Central memory CD8-positive, alpha-beta T cell (primary cell): ENCODE measurements around the gene ASIC1.
A peak's percentile ranks its signal among the peaks of the same experiment; 100 is the strongest.

Source experiments
- ATAC-seq: fragments of 150-1000 bp; cut with Tn5 transposase; replicated peaks from 2 replicates; pipeline ENCODE4 v1.10.0; 2022; ENCODE audit warnings: mild to moderate bottlenecking, moderate FRiP score, moderate number of reproducible peaks; ENCODE audit not compliant: poor library complexity, severe bottlenecking; ENCODE audit errors: extremely low read depth
- DNase-seq, 2 donors: peaks; one replicate each; pipeline ENCODE4 v3.0.0; 2021; ENCODE audit warnings: low spot score in 2 of 2
- H3K27ac Mint-ChIP-seq: one replicate; pipeline ENCODE4 v1.8.0; 2022; ENCODE audit warnings: low read depth, mild to moderate bottlenecking, moderate library complexity, mixed read lengths
- H3K27me3 Mint-ChIP-seq: one replicate; pipeline ENCODE4 v1.8.0; 2022; ENCODE audit warnings: mixed read lengths
- H3K36me3 Mint-ChIP-seq: one replicate; pipeline ENCODE4 v1.8.0; 2022; ENCODE audit warnings: mild to moderate bottlenecking, moderate library complexity, mixed read lengths; ENCODE audit not compliant: insufficient read depth
- H3K4me1 Mint-ChIP-seq: one replicate; pipeline ENCODE4 v1.8.0; 2022; ENCODE audit warnings: mixed read lengths
- H3K4me3 Mint-ChIP-seq: one replicate; pipeline ENCODE4 v1.8.0; 2022; ENCODE audit warnings: mild to moderate bottlenecking, moderate library complexity, mixed read lengths
- H3K9me3 Mint-ChIP-seq: one replicate; pipeline ENCODE4 v1.8.0; 2022; ENCODE audit warnings: mixed read lengths

The ASIC1 gene

GRCh38 chr12:50057000-50057841, at the start of gene ASIC1:
TSS of gene ASIC1 (plus strand) at chr12:50057596. CDS start at chr12:50058767, 1,171 bp downstream.
- H3K4me3 Mint-ChIP-seq, result peak within 1 kb of the TSS; percentile 85
- no peaks in the 10 kb centered on the region for H3K9me3 Mint-ChIP-seq
- no peak for DNase-seq
- H3K36me3 Mint-ChIP-seq, result peaks cover 5% of the 10 kb centered on the region
- peaks cover 26% of the 10 kb centered on the region for H3K4me1 Mint-ChIP-seq
- no peak within 1 kb of the TSS for H3K27ac Mint-ChIP-seq
- peaks cover 75% of the 10 kb centered on the region for H3K27me3 Mint-ChIP-seq
- ATAC-seq, result peak; percentile 34

DNA sequence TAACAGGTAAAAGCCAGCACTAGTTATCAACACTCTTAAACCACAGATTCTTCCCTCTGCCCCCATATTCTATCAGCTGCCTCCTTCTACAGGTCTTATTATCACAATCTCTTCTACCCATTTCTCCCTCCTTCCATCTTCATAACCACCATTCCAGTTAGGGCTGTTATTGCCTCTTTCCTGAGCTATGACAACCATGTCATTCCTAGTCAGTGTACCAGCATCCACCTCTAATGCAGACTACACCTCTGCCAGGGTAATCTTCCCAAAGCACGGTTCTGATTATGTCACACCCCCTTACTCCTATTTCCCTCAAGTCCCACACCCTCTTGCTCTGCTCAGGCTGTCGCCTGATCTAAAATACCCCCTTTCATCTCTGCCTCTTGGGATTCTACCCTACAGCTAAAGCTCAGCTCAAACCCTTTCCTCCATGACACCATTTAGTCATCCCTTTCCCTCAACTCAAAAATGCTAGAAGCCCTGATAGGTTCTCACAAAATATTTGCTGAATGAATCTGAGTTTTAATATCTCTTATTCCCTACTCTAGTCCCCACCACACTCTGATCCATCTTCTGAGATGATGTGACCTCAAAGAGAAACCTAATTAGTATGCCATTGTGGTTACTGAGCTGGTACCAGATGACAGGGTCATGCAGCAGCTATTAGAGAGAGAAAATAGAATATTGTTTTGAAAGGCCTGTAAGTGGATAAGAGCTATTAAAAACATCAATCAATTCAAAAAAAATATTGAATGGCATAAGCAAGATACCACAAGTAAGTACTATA, 43.8 kb upstream of the ASIC1 start:
- H3K4me3 Mint-ChIP-seq, result no peak overlapping the region
- H3K36me3 Mint-ChIP-seq, result peaks cover 12% of the 10 kb centered on the region
- no peak for ATAC-seq
- peak overlapping the region; percentile 17 for H3K27ac Mint-ChIP-seq
- peaks cover 7% of the 10 kb centered on the region for H3K4me1 Mint-ChIP-seq
- no peaks in the 10 kb centered on the region for H3K27me3 Mint-ChIP-seq
- DNase-seq, result no peak
- H3K9me3 Mint-ChIP-seq, result no peaks in the 10 kb centered on the region

GRCh38 chr12:50014342-50014741, 43.1 kb upstream of the ASIC1 start:
- no peak for ATAC-seq
- Mint-ChIP-seq H3K36me3 (peaks cover 12% of the 10 kb centered on the region), H3K27ac (no peak overlapping the region), H3K27me3 (no peaks in the 10 kb centered on the region), H3K4me1 (peaks cover 14% of the 10 kb centered on the region), H3K9me3 (no peaks in the 10 kb centered on the region), H3K4me3 (no peak overlapping the region)
- DNase-seq, result no peak

DNA sequence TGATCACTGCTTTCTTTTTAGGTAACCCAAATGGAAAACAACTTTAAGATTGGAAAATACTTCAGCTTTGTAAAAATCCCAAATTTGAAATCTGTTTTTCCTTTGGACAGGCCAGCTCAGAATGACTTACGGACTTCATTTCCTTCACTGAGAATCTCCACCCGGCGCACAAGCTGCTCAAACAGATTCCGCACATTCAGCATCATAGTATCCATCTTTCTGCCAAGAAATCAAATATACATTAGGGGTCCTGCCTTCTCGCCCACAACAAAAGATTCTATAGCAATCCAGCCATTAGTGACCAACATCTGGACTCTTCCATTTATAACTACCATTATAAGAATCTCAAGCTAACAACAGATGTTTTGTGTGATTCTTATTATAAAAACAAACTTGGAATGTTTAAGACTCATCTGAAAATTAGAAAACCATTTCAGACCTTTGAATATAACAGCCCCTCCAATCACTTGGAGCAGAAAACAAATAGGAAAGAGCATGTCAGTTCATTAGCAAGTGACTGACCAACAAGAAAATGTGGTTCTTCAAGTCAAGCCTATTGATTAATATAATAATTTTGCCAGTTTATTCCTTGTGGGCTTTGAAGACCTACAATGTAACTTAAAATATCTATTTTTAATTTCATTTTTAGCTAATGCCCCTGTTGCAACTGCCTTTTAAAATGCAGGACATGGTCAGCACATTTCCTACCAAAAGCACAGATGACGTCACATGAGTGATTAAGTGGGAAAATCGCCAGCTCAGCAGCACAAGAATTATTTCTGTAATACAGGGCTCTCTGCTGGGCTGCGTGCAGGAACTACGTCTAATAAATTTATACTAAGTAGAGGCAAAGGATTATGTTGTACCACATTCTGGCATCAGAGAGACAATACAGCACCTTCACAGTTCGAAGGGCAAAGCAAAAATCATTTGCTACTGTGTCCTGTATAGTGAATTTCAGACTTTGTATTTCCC, 40.6 kb upstream of the ASIC1 start:
- H3K4me1 Mint-ChIP-seq, result peaks cover 14% of the 10 kb centered on the region
- DNase-seq (no peak), ATAC-seq (no peak)
- no peaks in the 10 kb centered on the region for H3K9me3 Mint-ChIP-seq
- no peaks in the 10 kb centered on the region for H3K27me3 Mint-ChIP-seq
- no peak overlapping the region for H3K27ac Mint-ChIP-seq
- no peak overlapping the region for H3K4me3 Mint-ChIP-seq
- H3K36me3 Mint-ChIP-seq, result peaks cover 8% of the 10 kb centered on the region

DNA sequence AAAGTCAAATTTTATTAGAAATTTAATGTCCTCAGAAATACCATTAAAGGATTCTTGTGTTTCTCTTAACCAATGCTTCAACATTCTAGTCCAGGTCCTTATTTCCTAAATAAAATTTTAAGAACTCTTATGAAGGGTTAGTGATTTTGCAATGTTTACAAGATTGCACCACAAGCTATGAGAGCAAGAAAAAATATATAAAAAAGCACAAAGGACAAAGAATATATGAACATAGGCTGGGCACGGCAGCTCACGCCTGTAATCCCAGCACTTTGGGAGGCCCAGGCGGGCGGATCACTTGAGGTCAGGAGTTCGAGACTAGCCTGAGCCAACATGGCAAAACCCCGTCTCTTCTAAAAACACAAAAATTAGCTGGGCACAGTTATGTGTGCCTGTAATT, 39.8 kb upstream of the ASIC1 start:
- H3K27ac Mint-ChIP-seq, result no peak overlapping the region
- no peaks in the 10 kb centered on the region for H3K9me3 Mint-ChIP-seq
- H3K36me3 Mint-ChIP-seq, result peaks cover 8% of the 10 kb centered on the region
- H3K4me3 Mint-ChIP-seq, result no peak overlapping the region
- H3K4me1 Mint-ChIP-seq, result peaks cover 15% of the 10 kb centered on the region
- ATAC-seq (no peak), DNase-seq (no peak)
- no peaks in the 10 kb centered on the region for H3K27me3 Mint-ChIP-seq

- H3K27me3 Mint-ChIP-seq, result no peaks in the 10 kb centered on the region
- H3K4me1 Mint-ChIP-seq, result peaks cover 19% of the 10 kb centered on the region
- H3K4me3 Mint-ChIP-seq, result no peak overlapping the region
- ATAC-seq, result no peak
- peak overlapping the region; percentile 3 for H3K27ac Mint-ChIP-seq
- H3K9me3 Mint-ChIP-seq, result no peaks in the 10 kb centered on the region
- no peak for DNase-seq
- H3K36me3 Mint-ChIP-seq, result peaks cover 8% of the 10 kb centered on the region
These were observed 39.2 kb upstream of the ASIC1 start for GRCh38 chr12:50018154-50018553.

GRCh38 chr12:50018968-50019367, 38.4 kb upstream of the ASIC1 start:
- ATAC-seq (no peak), DNase-seq (no peak)
- peaks cover 12% of the 10 kb centered on the region for H3K4me1 Mint-ChIP-seq
- H3K4me3 Mint-ChIP-seq, result no peak overlapping the region
- H3K27ac Mint-ChIP-seq, result no peak overlapping the region
- no peaks in the 10 kb centered on the region for H3K9me3 Mint-ChIP-seq
- no peaks in the 10 kb centered on the region for H3K27me3 Mint-ChIP-seq
- peaks cover 6% of the 10 kb centered on the region for H3K36me3 Mint-ChIP-seq

GRCh38 chr12:50019524-50019923, 37.9 kb upstream of the ASIC1 start:
- H3K4me3 Mint-ChIP-seq, result no peak overlapping the region
- H3K27ac Mint-ChIP-seq, result no peak overlapping the region
- H3K9me3 Mint-ChIP-seq, result no peaks in the 10 kb centered on the region
- H3K36me3 Mint-ChIP-seq, result peaks cover 6% of the 10 kb centered on the region
- H3K4me1 Mint-ChIP-seq, result peaks cover 17% of the 10 kb centered on the region
- DNase-seq (no peak), ATAC-seq (no peak)
- H3K27me3 Mint-ChIP-seq, result no peaks in the 10 kb centered on the region

DNA sequence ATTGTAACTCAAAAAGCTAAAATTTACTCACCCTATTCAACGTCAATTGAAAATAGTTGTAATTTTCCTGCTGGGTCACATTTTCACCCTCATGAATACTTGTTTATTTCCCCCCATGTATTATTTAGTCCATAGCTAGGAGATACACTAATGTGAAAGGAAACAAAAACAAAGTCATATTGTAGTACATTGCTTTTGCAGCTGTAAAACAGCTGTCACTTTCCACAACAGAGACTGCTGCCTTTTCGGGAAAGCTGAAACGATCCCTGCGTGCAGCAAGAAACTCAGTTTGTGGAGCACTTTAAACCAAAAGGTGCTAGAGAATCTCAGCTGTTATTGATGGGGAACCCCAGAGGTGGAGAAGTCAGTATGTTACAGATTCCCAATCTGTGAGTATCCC, 36.4 kb upstream of the ASIC1 start:
- peaks cover 6% of the 10 kb centered on the region for H3K36me3 Mint-ChIP-seq

GRCh38 chr12:50022903-50023302, 34.5 kb upstream of the ASIC1 start:
- no peak for ATAC-seq
- H3K27me3 Mint-ChIP-seq, result no peaks in the 10 kb centered on the region
- DNase-seq, result no peak
- H3K4me3 Mint-ChIP-seq, result no peak overlapping the region
- peaks cover 6% of the 10 kb centered on the region for H3K36me3 Mint-ChIP-seq
- no peak overlapping the region for H3K27ac Mint-ChIP-seq
- peaks cover 33% of the 10 kb centered on the region for H3K4me1 Mint-ChIP-seq
- H3K9me3 Mint-ChIP-seq, result peaks cover 6% of the 10 kb centered on the region

More for the DNA sequence above, 36.4 kb upstream of the ASIC1 start:
- no peak overlapping the region for H3K27ac Mint-ChIP-seq
- H3K4me3 Mint-ChIP-seq, result no peak overlapping the region
- DNase-seq, result no peak
- H3K4me1 Mint-ChIP-seq, result peaks cover 32% of the 10 kb centered on the region
- H3K9me3 Mint-ChIP-seq, result peaks cover 6% of the 10 kb centered on the region
- H3K27me3 Mint-ChIP-seq, result no peaks in the 10 kb centered on the region
- ATAC-seq, result no peak

GRCh38 chr12:50024227-50024626, 33.2 kb upstream of the ASIC1 start:
- ATAC-seq, result no peak
- Mint-ChIP-seq H3K36me3 (peaks cover 6% of the 10 kb centered on the region), H3K4me1 (peaks cover 27% of the 10 kb centered on the region), H3K27ac (peak overlapping the region; percentile 97), H3K9me3 (peaks cover 6% of the 10 kb centered on the region), H3K27me3 (no peaks in the 10 kb centered on the region), H3K4me3 (peak overlapping the region; percentile 98)
- no peak for DNase-seq

GRCh38 chr12:50024805-50025186, 32.6 kb upstream of the ASIC1 start:
- Mint-ChIP-seq H3K4me1 (peaks cover 26% of the 10 kb centered on the region), H3K9me3 (peaks cover 6% of the 10 kb centered on the region), H3K27me3 (no peaks in the 10 kb centered on the region), H3K4me3 (peak overlapping the region; percentile 98), H3K27ac (peak overlapping the region; percentile 97), H3K36me3 (peaks cover 6% of the 10 kb centered on the region)
- peak in 1 of 2 donors; percentile 20 for DNase-seq
- peak; percentile 29 for ATAC-seq
